NAMALWA (cell line): ENCODE data around the gene GTPBP3.
A peak's percentile ranks its signal among the peaks of the same experiment; 100 is the strongest.

ENCODE experiments used
- DNase-seq: peaks from one replicate; pipeline ENCODE4 v3.0.0-alpha.2; 2015; ENCODE audit warnings: low spot score

GTPBP3 gene

GRCh38 chr19:17309198-17309964 is 28.0 kb upstream of the GTPBP3 start, which contains the start of gene DDA1:
DDA1 (plus strand) TSS chr19:17309563; CDS start chr19:17309655, 92 bp downstream.
- peak; percentile 100 for DNase-seq

GRCh38 chr19:17309965-17310461 is 27.3 kb upstream of the GTPBP3 start:
- DNase-seq = peak; percentile 48

GRCh38 chr19:17311455-17312188 is 25.7 kb upstream of the GTPBP3 start:
- DNase-seq = no peak

- no peak for DNase-seq
Measured at GRCh38 chr19:17312189-17313113, 24.9 kb upstream of the GTPBP3 start.

GRCh38 chr19:17314007-17314593 is 23.3 kb upstream of the GTPBP3 start:
- DNase-seq = no peak

GRCh38 chr19:17318966-17319365 is 18.4 kb upstream of the GTPBP3 start:
- no peak for DNase-seq

- DNase-seq = no peak
Measured at GRCh38 chr19:17319473-17320238, 17.7 kb upstream of the GTPBP3 start.

GRCh38 chr19:17320435-17320834 is 16.9 kb upstream of the GTPBP3 start:
- DNase-seq = no peak

- DNase-seq = no peak
Measured at GRCh38 chr19:17321655-17322489, 15.5 kb upstream of the GTPBP3 start.

- DNase-seq = no peak
Measured at GRCh38 chr19:17322854-17323253, 14.5 kb upstream of the GTPBP3 start.

GRCh38 chr19:17323300-17323963 is 13.9 kb upstream of the GTPBP3 start:
- DNase-seq = no peak

- no peak for DNase-seq
Measured at GRCh38 chr19:17323964-17324332, 13.4 kb upstream of the GTPBP3 start.

GRCh38 chr19:17324357-17325114 is 12.8 kb upstream of the GTPBP3 start:
- DNase-seq = no peak

- DNase-seq = no peak
Measured at GRCh38 chr19:17325133-17325532, 12.2 kb upstream of the GTPBP3 start.

GRCh38 chr19:17325881-17326594 is 11.3 kb upstream of the GTPBP3 start:
- no peak for DNase-seq

- DNase-seq = no peak
Measured at GRCh38 chr19:17326595-17326966, 10.8 kb upstream of the GTPBP3 start.

GRCh38 chr19:17327068-17327653 is 10.2 kb upstream of the GTPBP3 start:
- DNase-seq = no peak
